HepG2 (cell line): ENCODE measurements around the gene RNF126. TPM values are rescaled to one million over a fixed set of nuclear protein-coding genes. Genes with fewer than 3 reads are reported as not detected.

ENCODE experiments used
- ATAC-seq: fragments of 200-7000 bp; cut with Tn5 transposase; 3 replicates; pipeline ENCODE4 v1.9.1; 2020; ENCODE audit warnings: mild to moderate bottlenecking, moderate library complexity
- BruUV-seq: library from RNA; stranded (reverse); fragments of 400-500 nt; replicated peaks from 2 replicates; lab custom pipeline; 2021; lab: Mats Ljungman, UMichigan
- CTCF ChIA-PET: fragments of 300-600 bp; formaldehyde crosslinking; extraction: SDS; loops from one replicate; lab custom pipeline; 2021; ENCODE audit warnings: low total read pairs, inconsistent platforms, low intra/inter-chr PET ratio; lab: Yijun Ruan, JAX
- POLR2A ChIA-PET: fragments of 350-600 bp; sonication (Branson Sonifier 250); formaldehyde crosslinking; loops from one replicate; lab custom pipeline; 2020; ENCODE audit warnings: antibody characterized with exemption, inconsistent platforms; lab: Yijun Ruan, JAX
- DNase-seq: peaks from one replicate; pipeline ENCODE4 v3.0.0-alpha.2; 2015; ENCODE audit warnings: low spot score
- FAIRE-seq: peaks from 3 replicates; lab custom pipeline; 2011; peaks lifted over from hg19 to GRCh38; lab: Jason Lieb, UNC
- H2AFZ ChIP-seq: one replicate; pipeline ENCODE4 v1.6.1; 2011; ENCODE audit warnings: low read length, inconsistent platforms
- H3K27ac ChIP-seq: fragments of 300-600 bp; 3 replicates; pipeline ENCODE4 v1.8.0; 2011; ENCODE audit warnings: mixed run types, mild to moderate bottlenecking, mixed read lengths, low read length, inconsistent platforms; ENCODE audit not compliant: insufficient read depth; ENCODE audit errors: extremely low read length
- H3K27me3 ChIP-seq, 2 experiments: fragments of 200-600 bp in 1 of 2; 2 replicates in 1 of 2; 3 replicates in 1 of 2; pipeline versions ENCODE4 v1.6.0 to v1.8.0; 2011; ENCODE audit warnings: low read length in 2 of 2, mild to moderate bottlenecking in 2 of 2, moderate library complexity in 2 of 2, inconsistent platforms in 1 of 2; ENCODE audit not compliant: insufficient read depth in 2 of 2, control insufficient read depth in 1 of 2
- H3K36me3 ChIP-seq, 2 experiments: fragments of 200-600 bp in 1 of 2; replicated peaks in 1 of 2; 2 replicates in 1 of 2; 3 replicates in 1 of 2; pipeline versions ENCODE4 v1.5.1 to v1.8.0; 2011; ENCODE audit warnings: low read length in 2 of 2, inconsistent platforms in 1 of 2; ENCODE audit not compliant: insufficient read depth in 2 of 2, control insufficient read depth in 1 of 2
- H3K4me1 ChIP-seq: 2 replicates; pipeline ENCODE4 v1.5.1; 2012; ENCODE audit warnings: low read length, inconsistent platforms; ENCODE audit not compliant: insufficient read depth
- H3K4me2 ChIP-seq: 2 replicates; pipeline ENCODE4 v1.6.0; 2011; ENCODE audit warnings: low read depth, low read length, inconsistent platforms
- H3K4me3 ChIP-seq, 3 experiments: fragments of 200-600 bp in 1 of 3; sonication (generic), shearing (Covaris generic) in 1 of 3; replicated peaks in 1 of 3; 2 replicates each; pipeline ENCODE4 v1.5.1; 2011 to 2016; ENCODE audit warnings: low read length in 3 of 3, inconsistent platforms in 2 of 3, low read depth in 2 of 3, mild to moderate bottlenecking in 2 of 3, control low read depth in 1 of 3, mixed read lengths in 1 of 3; ENCODE audit not compliant: insufficient read depth in 1 of 3
- H3K79me2 ChIP-seq: one replicate; pipeline ENCODE4 v1.6.1; 2011; ENCODE audit warnings: low read length, inconsistent platforms; ENCODE audit not compliant: insufficient read depth
- H3K9ac ChIP-seq: 2 replicates; pipeline ENCODE4 v1.6.0; 2011; ENCODE audit warnings: mild to moderate bottlenecking, low read depth, low read length, inconsistent platforms; ENCODE audit not compliant: insufficient read depth
- H3K9me3 ChIP-seq: 2 replicates; pipeline ENCODE4 v1.5.1; 2012; ENCODE audit warnings: mild to moderate bottlenecking, low read length
- H4K20me1 ChIP-seq: 2 replicates; pipeline ENCODE4 v1.6.0; 2011; ENCODE audit warnings: inconsistent platforms, mild to moderate bottlenecking, low read length, moderate library complexity; ENCODE audit not compliant: insufficient read depth
- AGO2 ChIP-seq: fragments of 200-400 bp; formaldehyde crosslinking; optimal IDR thresholded peaks from 2 replicates; pipeline ENCODE3; 2017; ENCODE audit warnings: mild to moderate bottlenecking, low read depth, low read length, moderate library complexity
- NR3C1 ChIP-seq: sonication (generic); formaldehyde crosslinking; IDR thresholded peaks from 2 replicates; pipeline ENCODE4 v1.4.0; 2020; ENCODE audit warnings: missing genetic modification reagents
- RBM22 ChIP-seq: fragments of 200-400 bp; formaldehyde crosslinking; optimal IDR thresholded peaks from 2 replicates; pipeline ENCODE3; 2017; ENCODE audit warnings: mild to moderate bottlenecking, low read length, moderate library complexity
- ZNF713 ChIP-seq: sonication (generic); formaldehyde crosslinking; IDR thresholded peaks from 2 replicates; pipeline ENCODE4 v1.4.0; 2020; ENCODE audit warnings: mild to moderate bottlenecking, missing genetic modification reagents
- WGBS: methylation state at CpG from one replicate; pipeline ENCODE4 v1.1.6; 2017; ENCODE audit warnings: low lambda C conversion rate; 5-methylcytosine and 5-hydroxymethylcytosine counted together
- in situ Hi-C: cut with HindIII; loops from 2 replicates; pipeline ENCODE4 v1.10.0; 2017; ENCODE audit warnings: low pct_unique_long_range_greater_than_20kb; ENCODE audit not compliant: extremely low pct_ligation_motif_present
- intact Hi-C: fragments of 100-400 bp; cut with micrococcal nuclease; formaldehyde crosslinking; loops from one replicate; pipeline ENCODE4 v1.10.0; 2022; ENCODE audit not compliant: unreplicated experiment
- polyA plus RNA-seq, 8 experiments: library from polyadenylated mRNA; depleted of rRNA in 3 of 8; stranded (reverse) in 7 of 8; unstranded in 1 of 8; fragments of >200 nt; fragmentation: Illumina TruSeq in 4 of 8; extraction: Trizol in 4 of 8; gene quantifications; 2 replicates each; pipeline versions ENCODE4 v1.2.1 to v1.2.3, GENCODE V29; 2011 to 2016; ENCODE audit warnings: low read depth in 4 of 8, missing spikeins in 1 of 8, mixed read lengths in 1 of 8; ENCODE audit not compliant: insufficient read depth in 1 of 8
- total RNA-seq, 5 experiments: library from RNA; depleted of rRNA; stranded (reverse); fragments of >200 nt; fragmentation: Illumina TruSeq; extraction: Trizol; gene quantifications; 2 replicates each; pipeline ENCODE4 v1.2.3, GENCODE V29; 2016; ENCODE audit warnings: low read depth in 1 of 5

RNF126 gene
- total and polyA plus RNA-seq, 2 of the 13 experiments (the other 11 are each of a cell fraction or from before 2014, with no cell fraction given), result 23.2 to 34.0 TPM

DNA sequence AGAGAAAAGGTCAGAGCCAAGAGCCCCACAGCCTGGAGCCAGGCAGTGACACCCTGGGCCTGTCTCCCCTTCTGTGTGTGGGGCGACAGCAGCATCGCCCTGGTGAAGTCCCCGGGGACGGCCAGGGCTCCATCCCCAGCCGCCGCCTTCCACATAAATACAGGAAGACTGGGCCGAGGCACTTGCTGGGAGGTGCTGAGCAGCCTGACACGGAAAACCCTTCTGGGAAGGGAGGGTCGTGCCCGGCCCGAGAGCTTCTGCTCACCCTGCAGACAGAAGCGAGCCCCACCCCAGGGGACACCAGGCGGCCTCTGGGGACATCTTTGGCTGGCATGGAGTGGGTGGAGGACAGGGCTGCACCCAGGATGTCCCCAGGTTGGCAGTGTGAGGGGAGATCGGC, 18.2 kb downstream of the RNF126 start:
- ChIA-PET CTCF (no interaction called here), POLR2A (no interaction called here)
- DNase-seq (no peak), ATAC-seq (no peak)
- BruUV-seq, result no TSS peak
- Histone ChIP-seq H3K79me2 (no peaks in the 10 kb centered on the region), H3K4me1 (no peaks in the 10 kb centered on the region), H3K4me3 (no peak overlapping the region), H2AFZ (no peak overlapping the region), H3K4me2 (no peak overlapping the region), H3K27me3 (no peaks in the 10 kb centered on the region), H3K36me3 (peaks cover 14 to 23% of the 10 kb centered on the region in 2 experiments; a peak in 3 of 5 replicates)
- intact Hi-C loops (no loop called here), in situ Hi-C loops (no loop called here)
- WGBS, result 95% methylated on average over 13 of the region's 14 CpGs
- TF ChIP-seq AGO2, result peak; percentile 70
- TF ChIP-seq ZNF713 (CRISPR knock-in tag), result no peak
- TF ChIP-seq, all 625 proteins: peak for 1
- H3K9ac ChIP-seq, result no peak overlapping the region
- no peak for FAIRE-seq
- no peak overlapping the region for H3K27ac ChIP-seq
- H3K9me3 ChIP-seq, result no peaks in the 10 kb centered on the region
- H4K20me1 ChIP-seq, result peaks cover 4% of the 10 kb centered on the region; the same call in 1 of the 2 replicates

DNA sequence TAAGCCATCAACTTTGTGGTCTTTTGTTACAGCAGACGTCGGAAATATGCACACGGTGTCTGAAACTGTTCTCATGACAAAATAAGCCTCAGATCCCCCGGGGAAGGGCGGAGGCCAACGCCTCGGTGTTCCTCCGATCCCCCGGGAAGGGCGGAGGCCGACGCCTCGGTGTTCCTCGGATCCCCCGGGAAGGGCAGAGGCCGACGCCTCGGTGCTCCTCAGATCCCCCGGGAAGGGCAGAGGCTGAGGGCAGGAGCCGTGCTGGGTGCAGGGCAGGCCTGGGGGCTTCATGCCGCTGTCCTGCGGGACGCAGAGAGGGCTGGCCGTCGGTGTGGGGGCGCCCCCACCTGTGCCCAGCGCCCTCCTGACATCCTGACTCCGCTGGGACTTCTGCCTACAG, 18.7 kb downstream of the RNF126 start:
- Histone ChIP-seq H3K36me3 (peaks cover 11 to 21% of the 10 kb centered on the region in 2 experiments; a peak in 3 of 5 replicates), H3K27me3 (no peaks in the 10 kb centered on the region), H3K27ac (no peak overlapping the region), H4K20me1 (peaks cover 4% of the 10 kb centered on the region; the same call in 1 of the 2 replicates), H3K4me1 (no peaks in the 10 kb centered on the region), H3K9me3 (no peaks in the 10 kb centered on the region), H3K9ac (no peak overlapping the region), H3K4me3 (no peak overlapping the region), H3K79me2 (no peaks in the 10 kb centered on the region), H2AFZ (no peak overlapping the region), H3K4me2 (no peak overlapping the region)
- DNase-seq (no peak), ATAC-seq (no peak), FAIRE-seq (no peak)
- intact Hi-C loops, result no loop called here
- in situ Hi-C loops, result no loop called here
- BruUV-seq, result no TSS peak
- POLR2A ChIA-PET, result no interaction called here
- 84% methylated on average over 27 of the region's 28 CpGs for WGBS
- CTCF ChIA-PET, result no interaction called here
- TF ChIP-seq AGO2, result peak; percentile 82
- no peak for TF ChIP-seq NR3C1 (CRISPR knock-in tag)
- peak; percentile 34 for TF ChIP-seq RBM22
